GM19193 (cell line): ENCODE results near the gene MARCHF9.

Experiments used
- POLR2A ChIP-seq: IDR thresholded peaks from 4 replicates; pipeline ENCODE4 v1.6.1; 2011; ENCODE audit not compliant: insufficient read depth, insufficient read length; ENCODE audit errors: extremely low read depth

MARCHF9 gene

GRCh38 chr12:57767305-57767698 lies 12.4 kb downstream of the MARCHF9 start:
- TF ChIP-seq POLR2A, result no peak

GRCh38 chr12:57767876-57768275 lies 13.0 kb downstream of the MARCHF9 start:
- TF ChIP-seq POLR2A, result no peak

DNA sequence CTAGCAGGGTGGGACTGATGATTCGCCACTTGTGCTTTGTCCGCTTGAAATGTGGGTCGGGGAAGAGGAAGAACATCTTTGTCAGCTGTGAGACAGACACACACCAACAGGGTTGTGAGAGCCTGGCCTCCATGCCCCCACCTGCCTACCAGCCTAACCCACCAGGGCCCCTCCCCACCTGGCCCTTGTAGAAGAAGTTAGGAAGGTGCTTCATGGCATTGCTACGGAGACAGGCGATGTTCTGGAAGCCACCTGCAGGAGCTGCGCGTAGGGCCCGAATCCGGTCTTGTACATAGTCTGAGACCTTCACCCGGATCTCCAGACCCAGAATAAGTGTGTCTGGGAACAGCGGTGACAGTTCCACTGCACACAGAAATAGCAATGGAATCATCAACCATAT lies 14.7 kb downstream of the MARCHF9 start:
- no peak for TF ChIP-seq POLR2A

DNA sequence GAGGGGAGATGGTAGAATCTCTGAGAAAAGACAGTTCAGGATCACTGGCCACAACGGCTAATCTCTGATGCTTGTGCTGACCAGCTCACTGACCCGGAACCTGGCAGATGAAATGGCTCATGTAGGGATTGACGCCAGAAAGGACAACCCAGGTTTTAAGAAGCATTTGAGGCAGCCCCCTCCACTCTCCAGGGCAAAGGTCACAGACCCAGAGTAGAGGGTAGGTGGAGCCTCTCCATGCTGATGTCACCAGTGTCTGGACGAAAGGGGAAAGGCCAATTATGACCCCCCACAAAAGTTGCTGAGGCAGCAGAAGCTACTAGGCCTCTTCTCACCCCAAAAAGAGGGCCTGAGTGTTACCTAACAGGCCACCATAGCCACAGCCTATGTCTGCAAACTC lies 15.8 kb downstream of the MARCHF9 start:
- TF ChIP-seq POLR2A, result no peak

DNA sequence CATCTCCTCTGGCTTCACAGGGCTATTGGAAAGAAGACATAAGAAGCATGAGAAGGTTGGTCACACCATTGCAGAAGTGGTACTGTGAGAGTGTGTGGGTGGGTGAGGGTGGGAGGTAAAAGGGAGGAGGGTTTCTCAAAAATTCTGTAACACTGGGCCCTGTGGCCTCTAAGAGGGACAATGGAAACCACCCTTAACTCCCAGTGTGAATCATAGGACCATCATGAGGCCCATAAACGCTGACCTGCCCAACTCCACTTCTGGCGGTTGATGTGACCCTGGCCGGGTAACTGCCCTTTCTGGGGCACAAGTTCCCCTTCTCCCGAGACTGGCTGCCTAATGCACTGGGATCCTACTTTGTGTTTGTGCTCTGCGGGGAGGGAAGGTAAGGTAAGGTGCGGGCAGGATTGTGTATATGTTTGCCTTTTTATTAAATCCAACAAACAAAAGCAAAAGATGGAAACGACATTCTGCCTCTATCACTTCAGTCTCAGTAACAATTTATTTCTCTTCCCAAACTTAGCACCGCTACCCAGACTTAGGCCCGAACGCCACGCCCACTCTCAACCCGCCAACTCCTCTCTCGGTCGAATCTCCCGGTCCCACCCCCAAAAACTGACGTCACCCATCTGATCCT lies 16.5 kb downstream of the MARCHF9 start:
- no peak for TF ChIP-seq POLR2A

DNA sequence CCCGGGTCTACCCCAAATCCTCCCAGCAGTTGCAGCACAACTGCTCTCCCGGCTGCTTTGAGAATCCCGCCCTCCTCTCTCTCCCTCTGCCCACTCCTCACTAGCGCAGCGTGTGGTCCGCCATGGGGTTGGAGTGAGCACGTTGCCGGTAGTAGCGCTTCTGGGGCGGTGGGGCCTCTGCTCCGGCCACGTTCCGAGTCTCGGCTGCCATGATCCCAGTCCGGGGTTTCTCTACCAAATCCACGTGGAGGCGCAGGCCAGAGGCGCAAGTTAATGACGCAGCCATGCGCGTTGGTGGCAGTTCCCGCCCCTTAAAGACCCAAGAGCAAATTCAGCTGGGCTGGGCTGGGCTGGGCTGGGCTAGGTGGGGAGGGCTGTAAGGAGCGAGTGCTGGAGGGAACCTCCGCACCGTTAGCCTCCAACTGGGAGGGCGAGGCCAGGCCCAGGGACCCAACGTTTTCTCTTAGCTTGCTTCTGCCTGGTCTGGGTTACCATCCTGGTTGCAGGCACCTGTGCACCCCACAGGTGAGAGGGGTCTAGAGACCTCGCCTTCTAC lies 17.0 kb downstream of the MARCHF9 start, which contains the start of gene METTL1:
METTL1 (minus strand) TSS at position 233 of the 556 bp plus-strand sequence; CDS start at position 211, 22 bp downstream.
- TF ChIP-seq POLR2A, result peak; percentile 88

DNA sequence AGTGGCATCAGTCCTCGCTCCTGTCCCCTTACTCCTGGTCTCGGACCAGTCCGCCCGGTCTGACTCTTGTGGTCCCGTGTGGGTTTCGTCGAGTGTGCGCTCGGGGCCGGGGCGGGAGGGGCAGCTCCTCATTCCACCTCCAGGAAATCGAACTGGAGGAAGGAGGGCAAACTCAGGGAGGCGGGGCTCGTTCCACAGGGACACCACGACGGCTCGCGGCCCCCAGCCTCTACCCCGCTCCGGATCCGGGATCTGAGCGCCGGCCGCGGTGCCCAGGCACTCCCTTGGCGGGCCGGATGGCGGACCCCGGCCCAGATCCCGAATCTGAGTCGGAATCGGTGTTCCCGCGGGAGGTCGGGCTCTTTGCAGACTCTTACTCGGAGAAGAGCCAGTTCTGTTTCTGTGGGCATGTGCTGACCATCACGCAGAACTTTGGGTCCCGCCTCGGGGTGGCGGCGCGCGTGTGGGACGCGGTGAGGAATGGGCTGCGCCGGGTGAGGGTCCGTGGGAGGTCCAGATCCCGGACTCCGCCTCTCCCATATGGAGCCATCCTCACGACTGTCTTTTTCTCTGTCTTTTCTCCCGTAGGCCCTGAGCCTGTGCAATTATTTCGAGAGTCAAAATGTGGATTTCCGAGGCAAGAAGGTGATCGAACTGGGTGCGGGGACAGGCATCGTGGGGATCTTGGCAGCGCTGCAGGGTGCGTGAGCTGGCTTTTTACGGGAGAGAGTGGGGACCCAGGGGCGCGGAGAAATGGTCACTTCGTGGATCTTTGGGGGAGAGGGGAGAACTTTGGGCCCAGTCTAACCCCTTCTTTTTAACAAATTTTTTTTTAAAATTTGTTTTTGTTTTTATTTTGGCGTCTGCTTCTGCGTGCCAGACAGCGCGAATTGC lies 17.8 kb downstream of the MARCHF9 start, which contains the start of gene EEF1AKMT3:
EEF1AKMT3 (plus strand) TSS at position 186 of the 894 bp plus-strand sequence; CDS start at position 297, 111 bp downstream.
- no peak for TF ChIP-seq POLR2A

DNA sequence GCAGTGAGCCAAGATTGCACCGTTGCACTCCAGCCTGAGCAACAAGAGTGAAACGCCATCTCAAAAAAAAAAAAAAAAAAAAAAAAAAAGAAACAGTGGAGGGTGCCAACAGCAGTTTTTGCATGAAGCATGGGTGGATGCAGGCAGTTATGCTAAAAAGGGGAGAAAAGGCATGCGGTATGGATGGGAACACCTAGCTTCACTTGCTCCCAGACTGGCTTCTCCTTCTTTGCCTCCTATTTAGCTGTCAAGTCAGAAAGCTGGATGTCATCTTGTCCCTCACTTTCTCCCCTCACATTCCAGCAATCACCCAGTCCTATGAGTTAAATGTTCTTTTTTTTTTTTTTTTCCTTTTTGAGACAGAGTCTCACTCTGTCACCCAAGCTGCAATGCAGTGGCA lies 20.1 kb downstream of the MARCHF9 start:
- TF ChIP-seq POLR2A, result no peak

GRCh38 chr12:57775563-57776246 lies 20.8 kb downstream of the MARCHF9 start:
- no peak for TF ChIP-seq POLR2A

DNA sequence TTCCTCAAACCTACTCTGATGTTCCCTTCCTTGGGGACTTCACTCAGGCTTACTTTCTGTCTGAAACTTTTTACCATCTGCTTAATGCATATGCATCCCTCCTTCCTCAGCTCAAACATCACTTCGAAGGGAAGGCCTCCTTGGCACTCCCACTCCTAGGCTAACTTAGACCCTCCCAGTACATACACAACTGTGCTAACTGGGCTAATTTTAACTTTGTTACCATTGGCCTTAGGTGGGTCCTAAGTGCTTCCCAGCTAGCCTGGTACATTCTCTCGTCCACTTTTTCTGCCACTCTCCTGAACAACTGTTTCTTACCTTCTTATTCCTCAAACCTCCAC lies 21.3 kb downstream of the MARCHF9 start:
- no peak for TF ChIP-seq POLR2A

DNA sequence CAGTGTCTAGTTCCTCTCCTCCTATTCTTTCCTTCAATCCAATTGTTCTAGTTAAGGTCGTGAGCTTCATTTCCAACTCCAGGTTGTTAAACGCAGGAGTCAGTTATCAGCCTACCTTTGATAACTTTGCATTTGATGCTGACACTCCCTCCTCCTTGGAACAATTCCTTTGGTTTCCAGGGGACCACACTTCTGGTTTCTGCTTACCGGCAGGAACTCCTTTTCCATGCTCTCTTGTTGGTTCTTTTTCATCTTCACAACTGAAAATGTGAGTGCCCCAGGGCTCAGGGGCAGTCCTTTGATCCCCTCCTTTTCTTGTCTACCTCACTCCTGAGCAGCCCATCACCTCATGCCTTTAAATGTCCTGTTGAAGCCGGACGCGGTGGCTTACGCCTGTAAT lies 22.5 kb downstream of the MARCHF9 start:
- TF ChIP-seq POLR2A, result no peak

DNA sequence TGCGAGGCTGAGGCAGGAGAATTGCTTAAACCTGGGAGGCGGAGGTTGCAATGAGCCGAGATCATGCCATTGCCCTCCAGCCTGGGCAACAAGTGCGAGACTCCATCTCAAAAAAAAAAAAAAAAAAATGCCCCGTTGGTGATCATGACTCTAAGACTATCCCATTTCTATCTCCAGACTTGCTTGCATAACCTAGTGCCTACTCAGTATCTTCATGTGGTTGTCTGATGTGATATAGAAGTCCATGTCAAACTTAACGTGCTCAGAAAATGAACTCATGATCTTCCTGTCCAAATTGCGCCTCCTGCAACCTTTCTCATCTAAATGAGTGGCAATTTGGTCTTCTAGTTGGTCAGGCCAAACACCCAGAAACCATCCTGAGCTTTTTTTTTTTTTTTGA lies 23.0 kb downstream of the MARCHF9 start:
- no peak for TF ChIP-seq POLR2A

- TF ChIP-seq POLR2A, result no peak
Measured at GRCh38 chr12:57779736-57780135, 24.8 kb downstream of the MARCHF9 start.

- no peak for TF ChIP-seq POLR2A
Measured at GRCh38 chr12:57780284-57780897, 25.5 kb downstream of the MARCHF9 start.

DNA sequence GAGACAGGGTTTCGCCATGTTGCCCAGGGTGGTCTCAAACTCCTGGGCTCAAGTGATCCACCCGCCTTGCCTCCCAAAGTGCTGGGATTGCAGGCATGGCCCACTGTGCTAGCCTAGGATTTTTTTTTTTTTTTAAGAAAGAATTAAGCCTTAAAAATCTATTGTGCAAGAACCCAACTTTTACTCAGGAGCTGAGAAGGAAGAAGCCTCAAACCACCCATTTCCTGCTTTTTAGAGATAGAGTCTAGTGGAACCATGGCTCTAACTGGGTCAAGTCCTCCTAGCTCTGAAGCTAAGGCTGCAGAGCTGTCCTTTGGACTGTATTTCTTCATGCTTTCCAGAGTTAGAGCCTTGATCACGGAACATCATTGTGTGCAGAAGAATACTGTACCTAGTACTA lies 26.3 kb downstream of the MARCHF9 start:
- TF ChIP-seq POLR2A, result no peak
